Esophagus muscularis mucosa (tissue), 4 donors: ENCODE results near the gene GCLC. TPM values are rescaled to one million over a fixed set of nuclear protein-coding genes. Genes with fewer than 3 reads are reported as not detected.

Experiments
- DNase-seq: peaks from one replicate; pipeline ENCODE4 v3.0.0-alpha.2; 2017; ENCODE audit errors: extremely low spot score
- H3K27ac ChIP-seq, 4 donors: fragments of 200-600 bp; sonication (generic); replicated peaks in 1 of 4; 1 replicate in 3 of 4; 2 replicates in 1 of 4; pipeline ENCODE4 v1.5.1; 2016 to 2019; ENCODE audit warnings: mild to moderate bottlenecking in 1 of 4
- H3K27me3 ChIP-seq, 4 donors: fragments of 200-600 bp; sonication (generic); one replicate each; pipeline versions ENCODE4 v1.5.1 to v1.6.0; 2016 to 2019
- H3K36me3 ChIP-seq, 4 donors: fragments of 200-600 bp; sonication (generic); one replicate each; pipeline ENCODE4 v1.5.1; 2016 to 2019
- H3K4me1 ChIP-seq, 4 donors: fragments of 200-600 bp; sonication (generic); one replicate each; pipeline ENCODE4 v1.5.1; 2016 to 2019
- H3K4me3 ChIP-seq, 4 donors: fragments of 200-600 bp; sonication (generic); 1 replicate in 2 of 4; 2 replicates in 2 of 4; pipeline ENCODE4 v1.5.1; 2016 to 2019; ENCODE audit warnings: mild to moderate bottlenecking in 4 of 4, moderate library complexity in 1 of 4
- H3K9me3 ChIP-seq, 4 donors: fragments of 200-600 bp; sonication (generic); 1 replicate in 3 of 4; 2 replicates in 1 of 4; pipeline ENCODE4 v1.5.1; 2016 to 2019
- CTCF ChIP-seq, 3 experiments: fragments of 200-600 bp in 2 of 3; fragments of 450-650 bp in 1 of 3; sonication (generic) in 2 of 3; IDR thresholded peaks; one replicate each; pipeline ENCODE4 v1.5.1; 2017 to 2019; ENCODE audit warnings: antibody characterized with exemption in 3 of 3, mild to moderate bottlenecking in 2 of 3, moderate library complexity in 1 of 3
- EP300 ChIP-seq: sonication (generic); formaldehyde crosslinking; IDR thresholded peaks from one replicate; pipeline ENCODE4 v1.6.1; 2017; ENCODE audit warnings: antibody characterized with exemption
- POLR2A ChIP-seq: fragments of 450-650 bp; IDR thresholded peaks from one replicate; pipeline ENCODE4 v1.6.1; 2017; ENCODE audit warnings: antibody characterized with exemption, moderate library complexity, mild to moderate bottlenecking, low read depth
- POLR2AphosphoS5 ChIP-seq, 2 donors: sonication (generic); formaldehyde crosslinking; IDR thresholded peaks; one replicate each; pipeline ENCODE4 v1.6.1; 2017; ENCODE audit warnings: antibody characterized with exemption in 2 of 2
- WGBS: methylation state at CpG from one replicate; pipeline ENCODE4 v1.1.5; 2018; 5-methylcytosine and 5-hydroxymethylcytosine counted together
- intact Hi-C: fragments of 100-400 bp; cut with DNase I; formaldehyde crosslinking; loops from one replicate; pipeline ENCODE4 v1.15.1; 2023
- total RNA-seq, 4 donors: library from RNA; depleted of rRNA; stranded (reverse); fragments of >200 nt; gene quantifications; one replicate each; pipeline versions ENCODE4 v1.1.0 to v1.2.1, GENCODE V29; 2016

GCLC gene
- total RNA-seq, 4 donors from 2014 or later: 57.7 to 70.8 (median 64.6) TPM

DNA sequence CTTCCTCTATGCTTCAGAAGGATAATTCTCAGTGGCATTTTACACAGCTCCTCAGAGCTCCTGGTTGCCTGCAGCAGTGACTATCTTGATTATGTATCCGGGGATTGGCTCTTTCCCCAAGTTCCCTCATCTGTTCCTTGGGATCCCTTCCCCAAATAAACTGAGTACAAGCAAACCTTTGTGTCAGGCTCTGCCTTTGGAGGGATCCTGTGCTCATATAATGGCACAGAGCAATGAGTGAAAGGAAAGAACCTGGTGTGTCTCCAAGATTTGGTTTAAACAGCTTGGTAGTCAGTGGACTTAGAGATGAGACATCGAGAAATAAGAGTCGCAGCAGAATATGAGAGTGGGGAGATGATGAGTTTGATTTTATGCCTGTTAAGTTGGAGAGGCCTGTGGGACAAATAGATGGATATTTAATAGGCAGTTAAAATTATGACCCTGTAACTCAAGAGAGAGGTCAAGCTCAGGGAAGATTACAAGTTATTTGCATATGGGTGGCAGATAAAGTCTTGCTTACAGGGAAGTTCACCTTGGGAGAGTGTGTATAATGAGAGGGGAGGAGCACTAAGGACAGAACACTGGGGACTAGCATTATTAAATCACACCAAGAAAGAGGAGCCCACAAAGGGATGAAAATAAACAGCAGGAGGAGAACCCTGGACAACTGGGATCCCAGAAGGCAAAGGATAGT lies 44.1 kb upstream of the GCLC start:
- Histone ChIP-seq H3K27ac (no peak overlapping the region), H3K9me3 (no peaks in the 10 kb centered on the region), H3K36me3 (no peaks in the 10 kb centered on the region), H3K4me1 (no peaks in the 10 kb centered on the region), H3K4me3 (no peak overlapping the region), H3K27me3 (no peaks in the 10 kb centered on the region)
- WGBS: 84% methylated on average over 3 of the region's 3 CpGs
- TF ChIP-seq POLR2A: no peak
- no peak for DNase-seq
- intact Hi-C loops: no loop called here

- TF ChIP-seq EP300 (no peak), POLR2AphosphoS5 (IDR thresholded peaks at IDR 0.05) (no peak), POLR2A (no peak), CTCF (IDR thresholded peaks at IDR 0.05) (no peak)
- H3K9me3 ChIP-seq: no peaks in the 10 kb centered on the region
- H3K27ac ChIP-seq: no peak overlapping the region
- WGBS: 96% methylated on average over 1 of the region's 1 CpG
- intact Hi-C loops: no loop called here
- H3K4me1 ChIP-seq: no peaks in the 10 kb centered on the region
- H3K36me3 ChIP-seq: no peaks in the 10 kb centered on the region
- DNase-seq: no peak
- no peak overlapping the region for H3K4me3 ChIP-seq
- H3K27me3 ChIP-seq: no peaks in the 10 kb centered on the region
Measured at GRCh38 chr6:53587291-53587690, 42.4 kb upstream of the GCLC start.

DNA sequence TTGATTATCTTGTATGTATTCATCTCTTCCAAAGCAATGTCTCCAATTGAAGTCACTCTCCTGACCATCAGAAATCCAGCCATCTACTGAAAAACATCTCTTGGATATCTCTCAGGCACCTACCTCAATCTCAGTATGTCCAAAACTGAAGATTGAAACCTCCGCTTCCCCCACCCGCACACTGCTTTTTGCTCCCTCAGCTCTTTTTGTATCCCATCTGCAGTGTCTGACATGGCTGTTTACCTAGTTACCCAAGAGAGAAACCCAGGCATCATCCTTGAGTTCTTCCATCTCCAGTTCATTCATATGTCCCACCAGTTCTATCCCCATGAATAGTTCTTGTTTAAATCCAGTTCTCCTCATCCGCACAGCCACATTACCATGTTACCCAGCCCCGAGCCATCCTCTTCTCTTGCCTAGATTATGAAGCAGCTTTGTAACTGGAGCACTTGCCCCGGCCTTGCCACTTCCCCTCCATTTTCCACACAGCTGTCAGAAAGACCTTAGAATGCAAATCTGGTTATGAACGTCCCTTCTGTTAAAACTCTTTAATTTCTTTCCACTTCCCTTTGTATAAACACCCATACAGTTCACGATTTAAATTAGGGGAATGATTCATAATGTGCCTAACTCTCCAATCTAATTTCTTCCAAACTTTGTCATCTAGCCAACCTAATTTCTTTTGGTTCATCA lies 40.5 kb upstream of the GCLC start:
- Histone ChIP-seq H3K4me3 (no peak overlapping the region), H3K4me1 (no peaks in the 10 kb centered on the region), H3K27ac (no peak overlapping the region), H3K27me3 (no peaks in the 10 kb centered on the region), H3K36me3 (no peaks in the 10 kb centered on the region), H3K9me3 (no peaks in the 10 kb centered on the region)
- DNase-seq: no peak
- WGBS: 76% methylated on average over 7 of the region's 7 CpGs
- no peak for TF ChIP-seq CTCF (IDR thresholded peaks at IDR 0.05)
- intact Hi-C loops: no loop called here

DNA sequence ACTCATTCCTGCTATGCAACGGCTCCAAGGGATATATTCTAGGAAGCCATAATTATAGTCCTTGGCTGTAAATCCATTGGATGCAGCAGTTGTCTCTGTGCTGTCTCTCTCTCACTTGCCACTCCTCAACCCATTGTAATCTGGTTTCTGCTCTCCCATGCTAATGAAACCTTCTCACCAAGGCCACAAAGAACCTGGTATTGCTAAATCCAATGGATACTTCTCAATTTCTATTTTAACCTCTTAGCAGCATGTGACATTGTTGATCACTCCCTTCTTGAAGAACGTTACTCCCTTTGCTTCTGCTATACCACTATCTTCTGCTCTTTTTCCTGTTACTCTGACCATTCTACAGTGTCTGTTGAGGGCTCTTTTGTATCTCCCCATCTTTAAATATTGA lies 39.8 kb upstream of the GCLC start:
- Histone ChIP-seq H3K36me3 (no peaks in the 10 kb centered on the region), H3K9me3 (no peaks in the 10 kb centered on the region), H3K27me3 (no peaks in the 10 kb centered on the region), H3K27ac (no peak overlapping the region), H3K4me1 (no peaks in the 10 kb centered on the region), H3K4me3 (no peak overlapping the region)
- intact Hi-C loops: no loop called here
- TF ChIP-seq POLR2AphosphoS5 (IDR thresholded peaks at IDR 0.05): no peak
- no peak for TF ChIP-seq CTCF (IDR thresholded peaks at IDR 0.05)
- TF ChIP-seq EP300: no peak
- no peak for TF ChIP-seq POLR2A
- no peak for DNase-seq
- WGBS: 90% methylated on average over 2 of the region's 2 CpGs

DNA sequence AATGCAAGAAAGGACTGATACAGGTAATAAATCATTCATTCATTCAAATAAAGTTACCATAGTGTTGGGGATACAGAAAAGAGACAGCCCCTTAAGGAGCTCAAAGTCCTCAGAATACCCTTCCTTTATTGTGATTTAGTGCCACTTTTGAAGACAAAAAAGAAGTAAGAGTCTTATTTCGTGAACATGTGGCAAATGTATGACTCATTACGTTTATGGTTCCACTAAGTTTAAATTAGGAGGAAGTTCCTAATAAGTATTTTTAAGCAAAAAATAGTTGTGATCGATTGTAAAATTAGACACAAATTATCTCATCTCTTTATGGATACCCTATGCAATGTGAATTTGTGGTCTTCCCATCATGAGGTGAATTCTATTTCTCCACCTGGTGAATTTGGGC lies 38.5 kb upstream of the GCLC start:
- no peak overlapping the region for H3K27ac ChIP-seq
- no peaks in the 10 kb centered on the region for H3K27me3 ChIP-seq
- H3K9me3 ChIP-seq: no peaks in the 10 kb centered on the region
- WGBS: 88% methylated on average over 3 of the region's 3 CpGs
- TF ChIP-seq POLR2A (no peak), POLR2AphosphoS5 (IDR thresholded peaks at IDR 0.05) (no peak), CTCF (IDR thresholded peaks at IDR 0.05) (no peak), EP300 (no peak)
- no peaks in the 10 kb centered on the region for H3K36me3 ChIP-seq
- H3K4me1 ChIP-seq: no peaks in the 10 kb centered on the region
- DNase-seq: no peak
- intact Hi-C loops: no loop called here
- H3K4me3 ChIP-seq: no peak overlapping the region
